Spleen (tissue), 11 donors: ENCODE measurements around the gene GPR173. TPM values are rescaled to one million over a fixed set of nuclear protein-coding genes. Genes with fewer than 3 reads are reported as not detected.

Source experiments
- DNase-seq: peaks from one replicate; pipeline ENCODE4 v3.0.0-alpha.2; 2020
- H3K27ac ChIP-seq, 8 donors: fragments of 200-600 bp; sonication (generic) in 7 of 8; 1 replicate in 4 of 8; 2 replicates in 4 of 8; pipeline versions ENCODE4 v1.5.0 to v1.8.0; 2016 to 2021; ENCODE audit warnings: inconsistent platforms in 4 of 8, mild to moderate bottlenecking in 4 of 8, moderate library complexity in 1 of 8
- H3K27me3 ChIP-seq, 7 donors: fragments of 200-600 bp; sonication (generic) in 6 of 7; replicated peaks in 1 of 7; 1 replicate in 4 of 7; 2 replicates in 3 of 7; pipeline versions ENCODE4 v1.5.0 to v1.8.0; 2016 to 2021; ENCODE audit warnings: inconsistent platforms in 3 of 7, mild to moderate bottlenecking in 1 of 7
- H3K36me3 ChIP-seq, 6 donors: fragments of 200-600 bp; sonication (generic) in 5 of 6; 1 replicate in 4 of 6; 2 replicates in 2 of 6; pipeline versions ENCODE4 v1.5.0 to v1.8.0; 2016 to 2021; ENCODE audit warnings: inconsistent platforms in 2 of 6
- H3K4me1 ChIP-seq, 6 donors: fragments of 200-600 bp; sonication (generic) in 5 of 6; 1 replicate in 3 of 6; 2 replicates in 3 of 6; pipeline versions ENCODE4 v1.5.0 to v1.8.0; 2016 to 2021; ENCODE audit warnings: inconsistent platforms in 3 of 6
- H3K4me3 ChIP-seq, 8 donors: fragments of 200-600 bp; sonication (generic) in 7 of 8; 1 replicate in 4 of 8; 2 replicates in 4 of 8; pipeline versions ENCODE4 v1.5.0 to v1.8.0; 2016 to 2021; ENCODE audit warnings: inconsistent platforms in 4 of 8, mild to moderate bottlenecking in 4 of 8, moderate library complexity in 2 of 8
- H3K9me3 ChIP-seq, 8 donors: fragments of 200-600 bp; sonication (generic) in 7 of 8; 1 replicate in 4 of 8; 2 replicates in 4 of 8; pipeline versions ENCODE4 v1.5.0 to v1.8.0; 2016 to 2021; ENCODE audit warnings: inconsistent platforms in 4 of 8
- POLR2A ChIP-seq, 3 donors: fragments of 450-650 bp; IDR thresholded peaks; one replicate each; pipeline ENCODE4 v1.5.1; 2017; ENCODE audit warnings: antibody characterized with exemption in 3 of 3, mild to moderate bottlenecking in 1 of 3
- POLR2AphosphoS5 ChIP-seq, 3 donors: sonication (generic); formaldehyde crosslinking; IDR thresholded peaks; one replicate each; pipeline ENCODE4 v1.5.1; 2017; ENCODE audit warnings: antibody characterized with exemption in 3 of 3
- WGBS, 5 donors: extraction: QIAGEN DNeasy Blood & Tissue Kit in 3 of 5; methylation state at CpG; one replicate each; pipeline versions ENCODE4 v1.1.5 to v1.1.7; 2013 to 2018; 5-methylcytosine and 5-hydroxymethylcytosine counted together
- intact Hi-C: fragments of 100-400 bp; cut with DNase I; formaldehyde crosslinking; loops from one replicate; pipeline ENCODE4 v1.15.0; 2023; ENCODE audit warnings: low total_unique reads
- polyA plus RNA-seq, 3 donors: library from polyadenylated mRNA; stranded (reverse); fragments of 200-250 nt; gene quantifications; one replicate each; pipeline ENCODE4 v1.2.1, GENCODE V29; 2013
- total RNA-seq, 7 donors: library from RNA; depleted of rRNA in 3 of 7; stranded (reverse); fragments of >200 nt in 3 of 7; fragmentation: NEBNext Ultra II Directional in 4 of 7; extraction: Animal tissue kit (Norgen Biotek cat#: 25700) in 4 of 7; gene quantifications; one replicate each; pipeline versions ENCODE4 v1.1.0 to v1.2.1, GENCODE V29; 2016 to 2021
- TF ChIP-seq, protein P1 (sequence below), 11 experiments: fragments of 200-600 bp in 7 of 11; fragments of 450-650 bp in 4 of 11; sonication (generic) in 4 of 11; IDR thresholded peaks in 8 of 11; conservative IDR thresholded peaks in 3 of 11; 1 replicate in 7 of 11; 2 replicates in 4 of 11; pipeline versions ENCODE4 v1.4.0 to v1.8.0; 2016 to 2021; ENCODE audit warnings: antibody characterized with exemption in 11 of 11, inconsistent platforms in 4 of 11, mild to moderate bottlenecking in 1 of 11
- donor health status: healthy with polysubstance abuse.
- donor health status: DM: no; HTN: no; CAD: no; lungs with moderate emphysema.
- donor health status: DM: no; HTN: no; CAD: no.
- donor health status: Bipolar disorder and iron deficiency.
- donor health status: healthy.
- donor health status: DM: no; HTN: no; CAD: no.
- donor health status: DM: yes; HTN: yes; CAD: no.

Gene GPR173
- total and polyA plus RNA-seq, 10 donors: 0.44 to 4.4 (median 2.0) TPM

DNA sequence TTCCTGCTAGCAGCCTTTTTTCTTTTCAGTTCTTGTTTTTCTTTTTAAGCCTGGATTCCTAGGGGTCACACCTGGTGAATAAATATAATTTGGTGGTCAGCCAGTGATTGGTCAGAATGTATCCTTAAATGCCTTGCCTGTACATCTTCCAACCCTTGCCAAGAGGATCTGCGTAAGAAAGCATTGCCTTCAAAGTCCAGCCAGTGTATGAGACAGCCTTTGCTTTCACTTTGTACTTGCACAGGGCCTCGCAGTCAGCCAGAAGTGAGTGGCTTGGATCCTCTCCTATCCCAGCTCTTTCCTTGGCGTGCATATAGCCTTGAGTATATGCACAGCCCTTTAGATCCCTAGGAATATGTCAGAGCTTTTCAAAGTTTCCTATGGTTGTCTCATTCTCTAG, 67.5 kb downstream of the GPR173 start:
- TF ChIP-seq POLR2A (IDR thresholded peaks at IDR 0.05) (no peak), POLR2AphosphoS5 (IDR thresholded peaks at IDR 0.05) (no peak)
- TF ChIP-seq, protein P1, sequence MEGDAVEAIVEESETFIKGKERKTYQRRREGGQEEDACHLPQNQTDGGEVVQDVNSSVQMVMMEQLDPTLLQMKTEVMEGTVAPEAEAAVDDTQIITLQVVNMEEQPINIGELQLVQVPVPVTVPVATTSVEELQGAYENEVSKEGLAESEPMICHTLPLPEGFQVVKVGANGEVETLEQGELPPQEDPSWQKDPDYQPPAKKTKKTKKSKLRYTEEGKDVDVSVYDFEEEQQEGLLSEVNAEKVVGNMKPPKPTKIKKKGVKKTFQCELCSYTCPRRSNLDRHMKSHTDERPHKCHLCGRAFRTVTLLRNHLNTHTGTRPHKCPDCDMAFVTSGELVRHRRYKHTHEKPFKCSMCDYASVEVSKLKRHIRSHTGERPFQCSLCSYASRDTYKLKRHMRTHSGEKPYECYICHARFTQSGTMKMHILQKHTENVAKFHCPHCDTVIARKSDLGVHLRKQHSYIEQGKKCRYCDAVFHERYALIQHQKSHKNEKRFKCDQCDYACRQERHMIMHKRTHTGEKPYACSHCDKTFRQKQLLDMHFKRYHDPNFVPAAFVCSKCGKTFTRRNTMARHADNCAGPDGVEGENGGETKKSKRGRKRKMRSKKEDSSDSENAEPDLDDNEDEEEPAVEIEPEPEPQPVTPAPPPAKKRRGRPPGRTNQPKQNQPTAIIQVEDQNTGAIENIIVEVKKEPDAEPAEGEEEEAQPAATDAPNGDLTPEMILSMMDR (IDR thresholded peaks at IDR 0.05 in 8 of 11, conservative IDR thresholded peaks at IDR 0.05 in 3 of 11): no peak
- H3K4me3 ChIP-seq: no peak overlapping the region
- no peak for DNase-seq
- H3K27ac ChIP-seq: peak overlapping the region in 2 of 8 donors; percentile 38 to 51
- no peaks in the 10 kb centered on the region for H3K27me3 ChIP-seq
- no peaks in the 10 kb centered on the region for H3K9me3 ChIP-seq
- 59 to 72% (median 66%) methylated on average over 3 of the region's 3 CpGs for WGBS, 5 donors
- H3K4me1 ChIP-seq: no peaks in the 10 kb centered on the region
- intact Hi-C loops: no loop called here
- peaks cover 0 to 10% (median 0%) of the 10 kb centered on the region in 6 donors for H3K36me3 ChIP-seq

DNA sequence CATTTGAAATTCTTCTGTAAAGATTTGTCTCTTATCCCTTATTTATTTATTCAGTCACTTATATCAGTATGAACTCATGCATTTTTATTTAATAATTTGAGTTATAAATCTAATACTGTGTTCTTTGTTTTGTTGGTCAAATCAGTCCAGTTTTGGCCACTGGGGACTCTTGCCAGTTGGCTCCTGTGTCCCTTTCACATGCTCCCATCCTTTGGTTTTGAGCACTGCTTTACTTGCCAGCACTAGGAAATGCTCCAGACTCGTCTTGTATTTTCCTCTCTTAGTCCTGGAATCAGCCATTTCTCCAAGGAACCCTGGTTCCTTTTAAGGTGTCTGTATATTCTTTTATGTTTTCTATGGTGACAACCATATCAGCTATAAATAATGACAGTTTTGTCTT, 73.4 kb downstream of the GPR173 start:
- H3K4me3 ChIP-seq: no peak overlapping the region
- H3K27me3 ChIP-seq: no peaks in the 10 kb centered on the region
- H3K27ac ChIP-seq: no peak overlapping the region
- TF ChIP-seq POLR2A (IDR thresholded peaks at IDR 0.05): no peak
- TF ChIP-seq, protein P1 (IDR thresholded peaks at IDR 0.05 in 8 of 11, conservative IDR thresholded peaks at IDR 0.05 in 3 of 11): no peak
- TF ChIP-seq POLR2AphosphoS5 (IDR thresholded peaks at IDR 0.05): no peak
- H3K4me1 ChIP-seq: no peaks in the 10 kb centered on the region
- intact Hi-C loops: no loop called here
- H3K36me3 ChIP-seq: no peaks in the 10 kb centered on the region
- DNase-seq: no peak
- H3K9me3 ChIP-seq: peaks cover 0 to 7% (median 0%) of the 10 kb centered on the region in 8 donors
- 41 to 86% (median 70%) methylated on average over 1 of the region's 1 CpG for WGBS, 5 donors

DNA sequence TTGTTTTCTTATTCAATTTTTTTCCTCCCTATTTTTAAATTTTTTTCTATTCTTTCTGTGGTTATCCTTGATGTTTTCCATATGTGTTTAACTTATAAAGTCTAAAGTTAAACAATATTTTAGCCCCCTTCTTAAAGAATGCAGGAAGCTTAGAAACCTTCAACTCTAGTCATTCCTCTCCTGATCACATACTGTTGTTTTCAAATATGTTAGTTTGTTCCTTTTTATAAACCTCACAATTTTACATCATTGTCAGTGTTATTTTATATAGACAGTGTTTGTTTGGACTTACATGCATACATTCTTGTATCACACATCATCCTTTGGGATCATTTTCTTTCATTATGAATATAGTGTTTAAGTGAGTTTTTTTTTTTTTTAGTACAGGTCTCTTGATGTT, 76.9 kb downstream of the GPR173 start:
- Histone ChIP-seq H3K9me3 (peaks cover 0 to 7% (median 0%) of the 10 kb centered on the region in 8 donors), H3K4me1 (no peaks in the 10 kb centered on the region), H3K27ac (no peak overlapping the region), H3K27me3 (peaks cover 0 to 6% (median 0%) of the 10 kb centered on the region in 7 donors), H3K4me3 (no peak overlapping the region), H3K36me3 (peaks cover 0 to 3% (median 0%) of the 10 kb centered on the region in 6 donors)
- intact Hi-C loops: no loop called here
- TF ChIP-seq POLR2A (IDR thresholded peaks at IDR 0.05): no peak
- no peak for DNase-seq

DNA sequence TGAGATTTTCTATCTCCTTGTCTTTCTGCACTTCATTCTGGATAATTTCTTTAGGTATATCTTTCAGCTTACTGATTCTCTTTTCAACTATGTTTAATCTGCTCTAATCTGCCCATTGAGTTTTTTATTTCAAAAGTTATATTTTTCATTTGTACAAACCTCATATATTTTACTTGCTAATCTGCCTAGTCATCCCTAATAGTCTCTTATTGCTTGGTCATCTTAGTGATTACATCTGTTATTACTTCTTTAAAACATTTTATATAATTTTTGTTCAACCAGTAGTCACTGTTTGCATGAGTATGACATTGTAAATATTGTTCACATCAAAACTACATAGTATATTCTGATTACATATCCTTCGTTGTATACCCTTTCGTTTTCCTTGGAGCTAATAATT, 77.8 kb downstream of the GPR173 start:
- H3K27ac ChIP-seq: no peak overlapping the region
- WGBS, 5 donors: 85 to 100% (median 95%) methylated on average over 2 of the region's 2 CpGs
- H3K27me3 ChIP-seq: peaks cover 0 to 11% (median 0%) of the 10 kb centered on the region in 7 donors
- H3K4me3 ChIP-seq: no peak overlapping the region
- no peak for TF ChIP-seq POLR2AphosphoS5 (IDR thresholded peaks at IDR 0.05)
- no peak for TF ChIP-seq POLR2A (IDR thresholded peaks at IDR 0.05)
- no peaks in the 10 kb centered on the region for H3K4me1 ChIP-seq
- peaks cover 0 to 7% (median 0%) of the 10 kb centered on the region in 8 donors for H3K9me3 ChIP-seq
- peaks cover 0 to 7% (median 0%) of the 10 kb centered on the region in 6 donors for H3K36me3 ChIP-seq
- DNase-seq: no peak
- intact Hi-C loops: no loop called here

DNA sequence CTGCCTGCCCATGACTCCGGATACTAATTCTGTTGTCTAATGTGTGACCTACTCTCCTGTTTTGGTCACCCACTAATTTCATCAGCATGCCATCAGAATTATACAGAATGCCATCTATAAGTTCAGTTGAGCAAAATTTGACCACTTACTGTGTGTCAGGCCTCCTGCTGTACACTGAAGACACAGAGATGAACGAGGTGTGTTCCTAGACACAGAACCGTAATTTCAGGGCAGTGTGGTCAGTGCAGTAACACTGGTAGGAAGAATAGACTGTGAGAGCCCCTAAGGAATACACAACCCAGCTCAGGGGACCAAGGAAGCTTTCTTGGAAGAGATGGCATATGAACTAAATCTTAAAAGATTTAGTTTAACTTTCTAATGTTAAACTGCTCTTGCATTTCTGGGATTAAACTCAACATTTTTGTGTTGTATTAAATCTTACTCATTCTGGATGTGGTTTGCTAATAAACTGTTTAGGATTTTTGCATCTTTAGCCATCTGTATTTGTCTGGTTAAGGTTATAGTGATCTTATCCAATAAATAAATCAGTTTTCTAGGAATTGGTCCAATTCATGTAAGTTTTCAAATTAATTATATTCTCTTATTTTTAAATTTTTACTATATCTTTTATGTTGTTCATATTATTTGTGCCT, 79.6 kb downstream of the GPR173 start:
- H3K27me3 ChIP-seq: peaks cover 0 to 11% (median 0%) of the 10 kb centered on the region in 7 donors
- intact Hi-C loops: no loop called here
- no peaks in the 10 kb centered on the region for H3K4me1 ChIP-seq
- H3K27ac ChIP-seq: no peak overlapping the region
- H3K9me3 ChIP-seq: peaks cover 0 to 7% (median 0%) of the 10 kb centered on the region in 8 donors
- TF ChIP-seq POLR2AphosphoS5 (IDR thresholded peaks at IDR 0.05) (no peak), POLR2A (IDR thresholded peaks at IDR 0.05) (no peak)
- TF ChIP-seq, protein P1 (IDR thresholded peaks at IDR 0.05 in 8 of 11, conservative IDR thresholded peaks at IDR 0.05 in 3 of 11): no peak
- WGBS, 5 donors: 80 to 97% (median 93%) methylated on average over 3 of the region's 3 CpGs
- DNase-seq: no peak
- H3K36me3 ChIP-seq: peaks cover 0 to 22% (median 0%) of the 10 kb centered on the region in 6 donors
- no peak overlapping the region for H3K4me3 ChIP-seq
